GM21423 (cell line): Measurements from ENCODE around the gene HSPB7.
"Not testable (repeated sequence)": the region's sequence is repeated elsewhere in the genome, so short reads cannot be mapped to it uniquely, and the experiment has no call there.

ENCODE experiments used
- ATAC-seq: cut with Tn5 transposase; IDR thresholded peaks from one replicate; pipeline ENCODE4 v1.9.1; 2021; ENCODE audit warnings: mild to moderate bottlenecking, moderate library complexity; ENCODE audit not compliant: unreplicated experiment

The HSPB7 gene

GRCh38 chr1:16023050-16023653 lies 5.3 kb upstream of the HSPB7 start:
- no peak for ATAC-seq

- ATAC-seq, result no peak
Measured at GRCh38 chr1:16022393-16022792, 4.5 kb upstream of the HSPB7 start.

- ATAC-seq, result no peak
Measured at GRCh38 chr1:16021681-16022080, 3.8 kb upstream of the HSPB7 start, which contains the start of gene CLCNKA. Gene CLCNKA, plus strand, starts transcription at chr1:16022036. Its CDS starts 584 bp downstream, at chr1:16022620.

GRCh38 chr1:16020878-16021277 lies 3.0 kb upstream of the HSPB7 start:
- ATAC-seq, result not testable (repeated sequence)

GRCh38 chr1:16020325-16020724 lies 2.5 kb upstream of the HSPB7 start:
- ATAC-seq, result no peak

- no peak for ATAC-seq
Measured at GRCh38 chr1:16019644-16020277, 1.9 kb upstream of the HSPB7 start.

GRCh38 chr1:16018749-16019643 lies 1.2 kb upstream of the HSPB7 start:
- ATAC-seq, result no peak

GRCh38 chr1:16018308-16018707 lies 465 bp upstream of the HSPB7 start:
- ATAC-seq, result no peak

GRCh38 chr1:16017076-16017460 lies 775 bp downstream of the HSPB7 start:
- ATAC-seq, result no peak

- no peak for ATAC-seq
Measured at GRCh38 chr1:16015960-16016901, 1.6 kb downstream of the HSPB7 start.

- no peak for ATAC-seq
Measured at GRCh38 chr1:16015491-16015890, 2.4 kb downstream of the HSPB7 start.

GRCh38 chr1:16014509-16015482 lies 3.0 kb downstream of the HSPB7 start:
- ATAC-seq, result no peak

- ATAC-seq, result no peak
Measured at GRCh38 chr1:16013908-16014258, 4.0 kb downstream of the HSPB7 start.

GRCh38 chr1:16013220-16013907 lies 4.5 kb downstream of the HSPB7 start:
- no peak for ATAC-seq

GRCh38 chr1:16012590-16013219 lies 5.1 kb downstream of the HSPB7 start:
- ATAC-seq, result no peak

GRCh38 chr1:16011936-16012589 lies 5.8 kb downstream of the HSPB7 start:
- ATAC-seq, result no peak

GRCh38 chr1:16010837-16011236 lies 7.0 kb downstream of the HSPB7 start:
- ATAC-seq, result no peak

GRCh38 chr1:16009678-16010077 lies 8.2 kb downstream of the HSPB7 start:
- no peak for ATAC-seq
